GM23338 (cell line): ENCODE data around the gene GALC. TPM values are rescaled to one million over a fixed set of nuclear protein-coding genes. Genes with fewer than 3 reads are reported as not detected.

Experiments
- ATAC-seq: fragments of 200-7000 bp; cut with Tn5 transposase; 3 replicates; pipeline ENCODE4 v1.9.1; 2020
- DNase-seq: peaks from one replicate; pipeline ENCODE4 v3.0.0-alpha.2; 2015; ENCODE audit warnings: low spot score
- H2AFZ ChIP-seq: fragments of 200-600 bp; sonication (generic); 2 replicates; pipeline ENCODE4 v1.8.0; 2016; ENCODE audit warnings: antibody characterized with exemption, mild to moderate bottlenecking, moderate library complexity
- H3F3A ChIP-seq: fragments of 200-600 bp; sonication (generic); replicated peaks from 2 replicates; pipeline ENCODE4 v1.8.0; 2017; ENCODE audit warnings: antibody characterized with exemption, mixed run types, low read depth
- H3K27ac ChIP-seq: fragments of 200-600 bp; sonication (generic); 2 replicates; pipeline ENCODE4 v1.6.1; 2016; ENCODE audit warnings: low read depth
- H3K27me3 ChIP-seq: fragments of 200-600 bp; sonication (generic); 2 replicates; pipeline ENCODE4 v1.8.0; 2016; ENCODE audit warnings: mild to moderate bottlenecking, mixed run types, moderate library complexity; ENCODE audit not compliant: insufficient read depth
- H3K36me3 ChIP-seq: fragments of 200-600 bp; sonication (generic); 2 replicates; pipeline ENCODE4 v1.8.0; 2016; ENCODE audit warnings: mild to moderate bottlenecking; ENCODE audit not compliant: insufficient read depth
- H3K4me1 ChIP-seq: fragments of 200-600 bp; sonication (generic); 2 replicates; pipeline ENCODE4 v1.8.0; 2016; ENCODE audit warnings: mild to moderate bottlenecking, moderate library complexity; ENCODE audit not compliant: insufficient read depth
- H3K4me2 ChIP-seq: fragments of 200-600 bp; sonication (generic); 2 replicates; pipeline ENCODE4 v1.7.1; 2017; ENCODE audit warnings: mixed run types
- H3K4me3 ChIP-seq: fragments of 200-600 bp; sonication (generic); 2 replicates; pipeline ENCODE4 v1.6.1; 2016; ENCODE audit warnings: mixed run types
- H3K79me2 ChIP-seq: fragments of 200-600 bp; sonication (generic); replicated peaks from 2 replicates; pipeline ENCODE4 v1.8.0; 2017; ENCODE audit warnings: mild to moderate bottlenecking; ENCODE audit not compliant: insufficient read depth
- H3K9me2 ChIP-seq: fragments of 200-600 bp; sonication (generic); 2 replicates; pipeline ENCODE4 v1.8.0; 2017; ENCODE audit not compliant: insufficient read depth
- H4K20me1 ChIP-seq: fragments of 200-600 bp; sonication (generic); replicated peaks from 2 replicates; pipeline ENCODE4 v1.8.0; 2017; ENCODE audit warnings: mild to moderate bottlenecking; ENCODE audit not compliant: insufficient read depth
- H3K27ac Mint-ChIP-seq: 2 replicates; pipeline ENCODE4 v1.8.0; 2020; ENCODE audit warnings: inconsistent platforms, mild to moderate bottlenecking, moderate library complexity, mixed read lengths
- H3K27me3 Mint-ChIP-seq: 3 replicates; pipeline ENCODE4 v1.8.0; 2022; ENCODE audit warnings: low read depth, mild to moderate bottlenecking, moderate library complexity, mixed read lengths, inconsistent platforms; ENCODE audit not compliant: insufficient read depth, poor library complexity
- H3K36me3 Mint-ChIP-seq: 3 replicates; pipeline ENCODE4 v1.8.0; 2021; ENCODE audit warnings: low read depth, mild to moderate bottlenecking, inconsistent platforms, moderate library complexity, mixed read lengths
- H3K4me1 Mint-ChIP-seq: 3 replicates; pipeline ENCODE4 v1.8.0; 2020; ENCODE audit warnings: mild to moderate bottlenecking, inconsistent platforms, mixed read lengths
- H3K4me3 Mint-ChIP-seq: 3 replicates; pipeline ENCODE4 v1.8.0; 2021; ENCODE audit warnings: moderate library complexity, mild to moderate bottlenecking, inconsistent platforms, mixed read lengths
- H3K9me3 Mint-ChIP-seq: 3 replicates; pipeline ENCODE4 v1.8.0; 2020; ENCODE audit warnings: moderate library complexity, mild to moderate bottlenecking, inconsistent platforms, mixed read lengths
- CREB1 ChIP-seq: fragments of 250-450 bp; sonication (Bioruptor Pico); IDR thresholded peaks from 2 replicates; pipeline ENCODE4 v1.5.0; 2020; ENCODE audit warnings: low read depth, mild to moderate bottlenecking, moderate library complexity
- CTCF ChIP-seq, 2 experiments: fragments of 200-600 bp in 1 of 2; sonication (generic) in 1 of 2; conservative IDR thresholded peaks; 2 replicates each; pipeline versions ENCODE4 v1.5.1 to v1.6.1; 2016 to 2017; ENCODE audit warnings: antibody characterized with exemption in 2 of 2, low read depth in 2 of 2, mild to moderate bottlenecking in 2 of 2, moderate library complexity in 1 of 2
- ETS1 ChIP-seq: IDR thresholded peaks from 2 replicates; pipeline ENCODE4 v1.6.1; 2016; ENCODE audit warnings: antibody characterized with exemption
- EZH2 ChIP-seq: fragments of 200-600 bp; sonication (generic); IDR thresholded peaks from one replicate; pipeline ENCODE4 v1.8.0; 2017; ENCODE audit warnings: antibody characterized with exemption, mild to moderate bottlenecking, low read depth; ENCODE audit not compliant: unreplicated experiment
- EZH2phosphoT487 ChIP-seq: fragments of 200-600 bp; sonication (generic); IDR thresholded peaks from one replicate; pipeline ENCODE4 v1.8.1; 2018; ENCODE audit warnings: antibody characterized with exemption; ENCODE audit not compliant: unreplicated experiment
- JUNB ChIP-seq: IDR thresholded peaks from one replicate; pipeline ENCODE4 v1.6.1; 2016; ENCODE audit warnings: antibody characterized with exemption; ENCODE audit not compliant: unreplicated experiment
- POLR2AphosphoS5 ChIP-seq: IDR thresholded peaks from 2 replicates; pipeline ENCODE4 v1.6.1; 2016; ENCODE audit warnings: antibody characterized with exemption, low read depth
- REST ChIP-seq: IDR thresholded peaks from one replicate; pipeline ENCODE4 v1.6.1; 2018; ENCODE audit warnings: antibody characterized with exemption; ENCODE audit not compliant: unreplicated experiment
- ZNF114 ChIP-seq: fragments of 250-450 bp; sonication (Bioruptor Pico); IDR thresholded peaks from 2 replicates; pipeline ENCODE4 v1.5.0; 2020; ENCODE audit warnings: mild to moderate bottlenecking, moderate library complexity
- ZNF331 ChIP-seq: fragments of 250-450 bp; sonication (Bioruptor Pico); IDR thresholded peaks from 2 replicates; pipeline ENCODE4 v1.5.0; 2020; ENCODE audit warnings: low read depth, mild to moderate bottlenecking, moderate library complexity
- polyA plus RNA-seq: library from polyadenylated mRNA; unstranded; fragments of >200 nt; fragmentation: Nextera tagmentation; extraction: Ambion mirVana; gene quantifications from 2 replicates; pipeline ENCODE4 v1.2.1, GENCODE V29; 2016
- total RNA-seq: library from RNA; depleted of rRNA; stranded (reverse); fragments of >200 nt; shearing (Covaris generic); gene quantifications from 2 replicates; pipeline ENCODE4 v1.2.3, GENCODE V29; 2014
- TF ChIP-seq, protein P1 (sequence below): fragments of 250-450 bp; sonication (Bioruptor Pico); IDR thresholded peaks from 2 replicates; pipeline ENCODE4 v1.5.0; 2020; ENCODE audit warnings: mild to moderate bottlenecking, moderate library complexity

Gene GALC
- total and polyA plus RNA-seq, 2 experiments from 2014 or later: 3.4 to 12.9 TPM

DNA sequence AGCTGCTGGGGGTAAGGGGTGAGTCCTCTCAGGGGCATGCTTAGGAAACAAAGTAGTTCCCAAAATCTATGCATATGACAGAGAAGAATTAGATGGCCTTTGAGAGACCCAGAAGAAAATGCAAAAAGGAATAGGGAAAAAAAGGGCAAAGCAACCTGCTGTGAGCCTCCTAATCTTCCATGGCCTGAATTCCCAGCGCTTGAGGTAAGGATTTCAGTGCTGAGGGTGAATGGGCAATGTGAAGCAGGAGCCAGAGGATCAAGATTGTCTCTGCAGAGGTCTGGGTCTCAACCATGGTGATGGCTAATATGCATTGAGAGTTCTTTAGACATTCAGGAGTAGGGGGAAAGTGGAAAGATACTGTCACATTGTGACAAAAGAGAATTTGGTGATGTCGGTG, 43.4 kb upstream of the GALC start (continued):
- TF ChIP-seq, protein P1, sequence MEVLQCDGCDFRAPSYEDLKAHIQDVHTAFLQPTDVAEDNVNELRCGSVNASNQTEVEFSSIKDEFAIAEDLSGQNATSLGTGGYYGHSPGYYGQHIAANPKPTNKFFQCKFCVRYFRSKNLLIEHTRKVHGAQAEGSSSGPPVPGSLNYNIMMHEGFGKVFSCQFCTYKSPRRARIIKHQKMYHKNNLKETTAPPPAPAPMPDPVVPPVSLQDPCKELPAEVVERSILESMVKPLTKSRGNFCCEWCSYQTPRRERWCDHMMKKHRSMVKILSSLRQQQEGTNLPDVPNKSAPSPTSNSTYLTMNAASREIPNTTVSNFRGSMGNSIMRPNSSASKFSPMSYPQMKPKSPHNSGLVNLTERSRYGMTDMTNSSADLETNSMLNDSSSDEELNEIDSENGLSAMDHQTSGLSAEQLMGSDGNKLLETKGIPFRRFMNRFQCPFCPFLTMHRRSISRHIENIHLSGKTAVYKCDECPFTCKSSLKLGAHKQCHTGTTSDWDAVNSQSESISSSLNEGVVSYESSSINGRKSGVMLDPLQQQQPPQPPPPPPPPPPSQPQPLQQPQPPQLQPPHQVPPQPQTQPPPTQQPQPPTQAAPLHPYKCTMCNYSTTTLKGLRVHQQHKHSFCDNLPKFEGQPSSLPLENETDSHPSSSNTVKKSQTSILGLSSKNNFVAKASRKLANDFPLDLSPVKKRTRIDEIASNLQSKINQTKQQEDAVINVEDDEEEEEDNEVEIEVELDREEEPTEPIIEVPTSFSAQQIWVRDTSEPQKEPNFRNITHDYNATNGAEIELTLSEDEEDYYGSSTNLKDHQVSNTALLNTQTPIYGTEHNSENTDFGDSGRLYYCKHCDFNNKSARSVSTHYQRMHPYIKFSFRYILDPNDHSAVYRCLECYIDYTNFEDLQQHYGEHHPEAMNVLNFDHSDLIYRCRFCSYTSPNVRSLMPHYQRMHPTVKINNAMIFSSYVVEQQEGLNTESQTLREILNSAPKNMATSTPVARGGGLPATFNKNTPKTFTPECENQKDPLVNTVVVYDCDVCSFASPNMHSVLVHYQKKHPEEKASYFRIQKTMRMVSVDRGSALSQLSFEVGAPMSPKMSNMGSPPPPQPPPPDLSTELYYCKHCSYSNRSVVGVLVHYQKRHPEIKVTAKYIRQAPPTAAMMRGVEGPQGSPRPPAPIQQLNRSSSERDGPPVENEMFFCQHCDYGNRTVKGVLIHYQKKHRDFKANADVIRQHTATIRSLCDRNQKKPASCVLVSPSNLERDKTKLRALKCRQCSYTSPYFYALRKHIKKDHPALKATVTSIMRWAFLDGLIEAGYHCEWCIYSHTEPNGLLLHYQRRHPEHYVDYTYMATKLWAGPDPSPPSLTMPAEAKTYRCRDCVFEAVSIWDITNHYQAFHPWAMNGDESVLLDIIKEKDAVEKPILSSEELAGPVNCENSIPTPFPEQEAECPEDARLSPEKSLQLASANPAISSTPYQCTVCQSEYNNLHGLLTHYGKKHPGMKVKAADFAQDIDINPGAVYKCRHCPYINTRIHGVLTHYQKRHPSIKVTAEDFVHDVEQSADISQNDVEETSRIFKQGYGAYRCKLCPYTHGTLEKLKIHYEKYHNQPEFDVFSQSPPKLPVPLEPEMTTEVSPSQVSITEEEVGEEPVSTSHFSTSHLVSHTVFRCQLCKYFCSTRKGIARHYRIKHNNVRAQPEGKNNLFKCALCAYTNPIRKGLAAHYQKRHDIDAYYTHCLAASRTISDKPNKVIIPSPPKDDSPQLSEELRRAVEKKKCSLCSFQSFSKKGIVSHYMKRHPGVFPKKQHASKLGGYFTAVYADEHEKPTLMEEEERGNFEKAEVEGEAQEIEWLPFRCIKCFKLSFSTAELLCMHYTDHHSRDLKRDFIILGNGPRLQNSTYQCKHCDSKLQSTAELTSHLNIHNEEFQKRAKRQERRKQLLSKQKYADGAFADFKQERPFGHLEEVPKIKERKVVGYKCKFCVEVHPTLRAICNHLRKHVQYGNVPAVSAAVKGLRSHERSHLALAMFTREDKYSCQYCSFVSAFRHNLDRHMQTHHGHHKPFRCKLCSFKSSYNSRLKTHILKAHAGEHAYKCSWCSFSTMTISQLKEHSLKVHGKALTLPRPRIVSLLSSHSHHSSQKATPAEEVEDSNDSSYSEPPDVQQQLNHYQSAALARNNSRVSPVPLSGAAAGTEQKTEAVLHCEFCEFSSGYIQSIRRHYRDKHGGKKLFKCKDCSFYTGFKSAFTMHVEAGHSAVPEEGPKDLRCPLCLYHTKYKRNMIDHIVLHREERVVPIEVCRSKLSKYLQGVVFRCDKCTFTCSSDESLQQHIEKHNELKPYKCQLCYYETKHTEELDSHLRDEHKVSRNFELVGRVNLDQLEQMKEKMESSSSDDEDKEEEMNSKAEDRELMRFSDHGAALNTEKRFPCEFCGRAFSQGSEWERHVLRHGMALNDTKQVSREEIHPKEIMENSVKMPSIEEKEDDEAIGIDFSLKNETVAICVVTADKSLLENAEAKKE (CRISPR knock-in tag): no peak

GRCh38 chr14:88034076-88034475, 41.1 kb upstream of the GALC start:
- no peaks in the 10 kb centered on the region for H3K27me3 ChIP-seq
- H3K36me3 ChIP-seq: no peaks in the 10 kb centered on the region
- no peak for DNase-seq
- H3K4me3 ChIP-seq: no peak overlapping the region
- ATAC-seq: no peak
- Mint-ChIP-seq H3K4me1 (peaks cover 21% of the 10 kb centered on the region), H3K27ac (no peak overlapping the region), H3K36me3 (no peaks in the 10 kb centered on the region; the same call in 2 of the 3 replicates), H3K9me3 (no peaks in the 10 kb centered on the region; the same call in 2 of the 3 replicates), H3K4me3 (no peak overlapping the region), H3K27me3 (peaks cover 2% of the 10 kb centered on the region)
- no peaks in the 10 kb centered on the region for H4K20me1 ChIP-seq
- no peak overlapping the region for H3K4me2 ChIP-seq
- H3K27ac ChIP-seq: no peak overlapping the region
- H3F3A ChIP-seq: no peaks in the 10 kb centered on the region
- H3K9me2 ChIP-seq: peaks cover 18% of the 10 kb centered on the region
- H2AFZ ChIP-seq: no peak overlapping the region
- H3K4me1 ChIP-seq: peaks cover 9% of the 10 kb centered on the region; the same call in 1 of the 2 replicates
- no peaks in the 10 kb centered on the region for H3K79me2 ChIP-seq
- TF ChIP-seq EZH2phosphoT487: no peak
- no peak for TF ChIP-seq POLR2AphosphoS5
- no peak for TF ChIP-seq ETS1
- TF ChIP-seq ZNF114 (CRISPR knock-in tag): no peak
- TF ChIP-seq REST: no peak
- TF ChIP-seq CTCF (conservative IDR thresholded peaks at IDR 0.05; ENCODE audit: low read depth in 2 of 2): no peak
- no peak for TF ChIP-seq EZH2
- no peak for TF ChIP-seq CREB1
- TF ChIP-seq JUNB: no peak
- TF ChIP-seq ZNF331 (CRISPR knock-in tag): no peak
